NK-92 (cell line): ENCODE data around the gene DNAL1.
"Not testable (repeated sequence)": the region's sequence is repeated elsewhere in the genome, so short reads cannot be mapped to it uniquely, and the experiment has no call there.

Experiments
- DNase-seq: peaks from one replicate; lab custom pipeline; 2025; ENCODE audit not compliant: unreplicated experiment; lab: John Stamatoyannopoulos, UW

Gene DNAL1

GRCh38 chr14:73637830-73638229 lies 7.0 kb upstream of the DNAL1 start:
- no peak for DNase-seq

DNA sequence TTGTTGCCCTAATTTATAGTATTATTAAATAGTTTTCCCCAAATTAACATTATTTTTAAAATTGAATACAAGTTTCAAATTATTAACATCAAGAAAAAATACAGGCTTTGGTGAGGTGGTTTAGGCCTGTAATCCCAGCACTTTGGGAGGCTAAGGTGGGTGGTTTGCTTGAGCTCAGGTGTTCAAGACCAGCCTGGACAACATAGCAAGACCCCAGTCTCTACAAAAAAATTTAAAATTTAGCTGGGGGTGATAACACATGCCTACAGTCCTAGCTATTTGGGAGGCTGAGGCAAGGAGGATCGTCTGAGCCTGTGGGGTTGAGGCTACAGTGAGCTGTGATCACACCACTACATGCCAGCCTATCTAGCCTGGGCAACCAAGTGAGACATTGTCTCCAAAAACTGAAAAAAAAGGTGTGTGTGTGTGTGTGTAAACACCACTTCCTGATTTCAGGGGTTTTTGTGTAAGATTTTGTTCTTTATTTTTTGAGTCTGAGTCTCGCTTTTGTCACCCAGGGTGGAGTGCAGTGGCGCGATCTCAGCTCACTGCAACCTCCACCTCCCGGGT lies 3.9 kb upstream of the DNAL1 start:
- DNase-seq: no peak

- DNase-seq: no peak
Observed at GRCh38 chr14:73645248-73645610, 443 bp downstream of the DNAL1 start.

DNA sequence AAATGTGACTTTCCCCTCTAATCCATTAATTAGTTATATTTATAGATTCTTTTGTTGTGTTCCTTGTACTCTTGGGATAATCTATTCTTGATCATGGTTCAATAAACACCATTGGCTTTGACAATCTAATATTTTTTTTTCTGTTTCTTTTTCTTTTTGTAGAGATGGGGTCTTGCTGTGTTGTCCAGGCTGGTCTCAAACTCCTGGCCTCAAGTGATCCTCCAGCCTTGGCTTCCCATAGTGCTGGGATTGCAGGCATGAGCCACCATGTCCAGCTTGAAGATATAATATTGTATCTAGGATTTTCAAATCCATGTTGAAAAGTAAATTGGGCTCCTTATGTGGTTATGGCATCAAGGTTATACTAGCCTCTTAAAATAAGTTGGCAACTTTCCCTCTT lies 6.2 kb downstream of the DNAL1 start:
- no peak for DNase-seq

DNA sequence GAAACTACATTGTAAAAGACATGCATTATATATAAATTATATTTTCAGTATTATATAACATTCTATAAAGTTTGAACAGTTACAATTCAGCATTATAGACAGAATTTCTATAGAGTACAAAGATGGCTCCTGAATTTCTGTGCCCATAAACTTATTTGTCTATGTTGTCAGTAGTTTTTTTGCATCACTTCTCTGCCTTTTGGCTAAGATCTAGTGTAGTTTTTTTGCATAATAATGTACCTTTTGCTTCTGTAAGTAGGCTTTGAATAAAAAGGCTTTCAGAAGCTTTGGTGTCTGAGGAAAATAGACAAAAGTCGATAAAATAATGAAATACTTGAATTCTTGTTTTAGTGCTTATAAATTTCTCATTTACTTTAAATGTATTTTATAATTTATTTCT lies 11.1 kb downstream of the DNAL1 start:
- no peak for DNase-seq

DNA sequence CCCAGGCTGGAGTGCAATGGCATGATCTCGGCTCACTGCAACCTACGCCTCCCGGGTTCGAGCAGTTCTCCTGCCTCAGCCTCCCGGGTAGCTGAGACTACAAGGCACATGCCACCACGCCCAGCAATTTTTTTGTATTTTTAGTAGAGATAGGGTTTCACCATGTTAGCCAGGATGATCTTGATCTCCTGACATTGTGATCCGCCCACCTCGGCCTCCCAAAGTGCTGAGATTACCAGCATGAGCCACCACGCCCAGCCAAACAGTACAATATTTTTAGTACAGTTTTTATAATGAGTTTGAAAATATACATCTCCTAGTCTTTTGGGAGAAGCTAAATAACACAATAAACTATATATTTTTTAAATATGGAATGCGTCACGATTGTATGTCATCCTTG lies 14.4 kb downstream of the DNAL1 start:
- DNase-seq: not testable (repeated sequence)

DNA sequence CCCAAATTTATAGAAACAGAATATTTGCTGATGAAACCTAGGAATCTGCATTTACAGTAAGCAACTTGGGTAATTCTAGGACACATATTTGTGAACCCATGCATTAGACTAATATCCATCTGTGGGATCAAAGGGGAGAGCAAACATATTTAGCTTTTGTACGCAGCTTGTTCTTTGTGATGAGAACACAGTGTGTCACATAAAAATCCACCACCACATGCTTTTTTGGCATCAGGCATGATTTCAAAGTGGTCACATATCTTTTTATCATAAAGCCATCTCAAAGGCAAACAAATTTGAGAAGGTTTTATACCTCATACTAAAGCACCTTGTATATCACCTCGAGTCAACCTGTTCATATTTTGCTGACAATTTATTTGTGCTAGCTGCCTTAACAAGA lies 15.7 kb downstream of the DNAL1 start:
- DNase-seq: no peak

- DNase-seq: no peak
Observed at GRCh38 chr14:73661872-73662271, 17.1 kb downstream of the DNAL1 start.

GRCh38 chr14:73662487-73662943 lies 17.7 kb downstream of the DNAL1 start:
- DNase-seq: no peak

- no peak for DNase-seq
Observed at GRCh38 chr14:73663548-73664212, 18.9 kb downstream of the DNAL1 start.

GRCh38 chr14:73665130-73665529 lies 20.3 kb downstream of the DNAL1 start:
- DNase-seq: no peak

DNA sequence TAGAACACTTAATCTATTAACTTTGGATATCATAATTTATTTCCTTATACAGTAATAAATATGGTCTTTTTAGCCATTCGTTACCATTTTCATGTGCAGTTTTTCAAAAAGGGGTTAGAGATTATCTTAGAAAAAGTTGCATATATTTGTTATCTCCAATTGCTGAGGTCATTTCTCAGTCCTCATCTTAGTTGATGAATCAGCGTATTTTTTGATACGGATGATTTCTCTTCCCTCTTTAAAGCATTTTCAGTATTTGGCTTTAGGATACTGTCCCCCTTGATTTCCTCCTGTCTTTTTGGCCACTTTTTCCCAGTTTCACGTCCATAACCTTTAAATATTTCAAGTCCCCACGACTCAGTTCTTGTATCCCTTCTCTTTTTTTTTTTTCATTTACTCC lies 21.8 kb downstream of the DNAL1 start:
- DNase-seq: no peak

- no peak for DNase-seq
Observed at GRCh38 chr14:73667854-73668253, 23.1 kb downstream of the DNAL1 start.

- DNase-seq: no peak
Observed at GRCh38 chr14:73674986-73675385, 30.2 kb downstream of the DNAL1 start.

GRCh38 chr14:73678698-73679097 lies 33.9 kb downstream of the DNAL1 start:
- DNase-seq: no peak

GRCh38 chr14:73680821-73681220 lies 36.0 kb downstream of the DNAL1 start:
- DNase-seq: no peak

DNA sequence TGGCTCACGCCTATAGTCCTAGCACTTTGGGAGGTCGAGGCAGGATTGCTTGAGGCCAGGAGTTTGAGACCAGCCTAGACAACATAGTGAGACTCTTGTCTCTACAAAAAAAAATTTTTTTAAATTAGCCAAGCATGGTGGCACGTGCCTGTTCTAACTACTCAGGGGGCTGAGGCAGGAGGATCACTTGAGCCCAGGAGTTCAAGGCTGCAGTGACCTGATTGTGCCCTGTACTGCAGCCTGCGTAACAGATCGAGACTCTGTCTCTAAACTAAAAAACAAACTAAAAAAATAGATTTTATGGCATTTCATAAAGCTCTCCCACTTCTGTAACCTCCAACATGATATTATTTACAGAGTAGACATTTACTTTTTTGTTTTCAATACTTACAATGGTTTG lies 39.8 kb downstream of the DNAL1 start:
- DNase-seq: no peak

DNA sequence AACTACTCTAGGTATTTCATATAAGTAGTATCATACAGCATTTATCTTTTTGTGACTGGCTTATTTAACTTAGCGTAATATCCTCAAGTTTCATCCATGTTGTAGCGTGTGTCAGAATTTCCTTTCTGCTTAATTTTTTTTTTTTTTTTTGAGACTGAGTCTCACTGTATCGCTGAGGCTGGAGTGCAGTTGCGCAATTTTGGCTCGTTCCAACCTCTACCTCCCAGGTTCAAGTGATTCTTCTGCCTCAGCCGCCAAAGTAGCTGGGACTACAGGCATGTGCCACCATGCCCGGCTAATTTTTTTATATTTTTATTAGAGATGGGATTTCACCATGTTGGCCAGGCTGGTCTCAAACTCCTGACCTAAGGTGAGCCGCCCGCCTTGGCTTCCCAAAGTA lies 40.5 kb downstream of the DNAL1 start:
- DNase-seq: no peak

DNA sequence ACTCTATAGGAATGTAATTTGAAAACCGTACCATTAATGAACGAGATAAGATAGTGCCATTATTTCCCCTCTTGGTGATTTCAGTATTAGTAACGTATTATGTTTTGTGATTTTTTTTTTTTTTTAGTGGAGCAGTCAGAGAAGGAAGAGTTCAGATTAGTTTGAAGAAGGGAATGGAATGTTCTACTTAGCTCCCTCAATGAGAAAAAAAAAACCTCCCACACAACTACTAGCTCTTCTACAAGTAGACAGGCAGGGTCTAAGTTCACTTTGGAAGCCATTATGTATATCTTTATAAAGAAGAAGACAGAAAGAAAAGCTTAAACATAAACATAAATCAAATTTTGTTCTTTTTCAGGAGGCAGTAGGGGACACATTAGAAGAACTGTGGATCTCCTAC lies 42.1 kb downstream of the DNAL1 start:
- DNase-seq: no peak

GRCh38 chr14:73694083-73694482 lies 49.3 kb downstream of the DNAL1 start:
- no peak for DNase-seq

DNA sequence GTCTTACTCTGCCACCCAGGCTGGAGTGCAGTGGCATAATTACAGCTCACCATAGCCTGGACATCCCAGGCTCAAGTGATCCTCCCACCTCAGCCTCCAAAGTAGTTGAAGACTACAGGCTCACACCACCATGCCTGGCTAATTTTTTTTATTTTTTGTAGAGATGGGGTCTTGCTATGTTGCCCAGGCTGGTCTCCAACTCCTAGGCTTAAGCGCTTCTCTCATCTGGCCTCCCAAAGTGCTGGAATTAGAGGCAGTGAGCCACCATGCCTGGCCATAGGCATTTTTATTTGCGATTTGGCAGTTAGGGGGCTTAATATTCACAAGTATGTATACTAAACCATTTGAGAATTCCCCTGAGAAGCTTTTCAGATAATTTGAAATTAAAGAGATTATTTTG lies 50.3 kb downstream of the DNAL1 start:
- DNase-seq: no peak

- DNase-seq: no peak
Observed at GRCh38 chr14:73695997-73696396, 51.2 kb downstream of the DNAL1 start.
